Measurements from ENCODE around the gene CELSR1. TPM values are rescaled to one million over a fixed set of nuclear protein-coding genes. Genes with fewer than 3 reads are reported as not detected.
A peak's percentile ranks its signal among the peaks of the same experiment; 100 is the strongest.

CELSR1 gene
- total and polyA plus RNA-seq, 2 of the 13 experiments (the other 11 are each of a cell fraction or from before 2014, with no cell fraction given), result 0.78 to 1.8 TPM

DNA sequence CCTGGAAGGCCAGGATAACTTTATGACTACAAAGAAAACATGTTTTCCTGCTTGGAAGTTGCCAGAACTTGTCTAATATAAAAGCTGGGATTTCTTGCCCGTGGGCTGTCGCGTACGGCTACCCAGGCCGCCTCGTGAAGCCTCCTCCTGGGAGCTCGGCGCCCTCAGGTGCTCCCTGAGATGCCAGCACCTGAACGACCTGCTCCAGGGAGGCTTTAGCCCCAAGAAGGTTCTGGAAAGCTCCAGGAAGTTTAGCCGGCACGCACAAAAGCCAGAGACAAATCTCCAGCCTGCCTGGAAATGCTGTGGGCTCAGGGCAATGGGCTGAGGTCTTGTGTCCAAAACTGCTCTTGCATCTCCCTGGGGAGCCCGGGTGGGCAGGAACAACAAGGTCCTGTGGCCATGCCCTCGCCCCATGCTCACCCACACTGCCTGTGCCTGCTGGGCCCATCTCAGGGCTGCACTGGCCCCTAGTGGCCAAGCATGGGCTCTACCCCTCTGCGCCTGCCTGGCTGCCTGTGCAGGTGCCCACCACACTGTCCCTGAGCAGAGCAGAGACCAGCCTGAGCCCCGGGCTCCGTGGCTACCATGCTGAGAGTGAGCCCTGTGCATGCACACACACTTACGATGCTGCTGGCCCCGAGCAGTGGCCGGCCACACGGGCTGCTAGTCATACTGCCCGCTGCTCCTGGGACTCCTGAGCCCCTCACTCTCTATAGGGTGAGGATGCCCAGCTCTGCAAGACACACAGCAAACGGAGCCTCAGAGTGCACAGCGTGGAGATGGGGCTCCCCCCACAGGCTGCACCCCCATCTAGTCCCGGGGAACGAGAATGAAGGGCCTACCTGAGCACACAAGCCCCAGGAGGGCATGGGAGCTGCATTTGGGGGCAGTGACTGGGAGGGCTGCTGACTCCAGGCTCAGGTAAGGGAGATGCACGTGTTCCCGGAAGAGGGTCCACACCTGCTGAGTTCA lies 4.9 kb upstream of the CELSR1 start (continued):
- TF ChIP-seq JUND (CRISPR knock-in tag; IDR thresholded peaks at IDR 0.05) (0 out of 2 replicates have a peak, but pooled peaks have one; percentile 27), ZNF782 (CRISPR knock-in tag; IDR thresholded peaks at IDR 0.05; ENCODE audit: borderline replicate concordance) (no peak), PITX1 (CRISPR knock-in tag; IDR thresholded peaks at IDR 0.05) (no peak), ZNF713 (CRISPR knock-in tag; IDR thresholded peaks at IDR 0.05) (no peak), NR2F1 (CRISPR knock-in tag; IDR thresholded peaks at IDR 0.05) (no peak), ZNF598 (CRISPR knock-in tag; IDR thresholded peaks at IDR 0.05; ENCODE audit: borderline replicate concordance) (no peak; the same call in 1 of the 2 replicates), GABPB1 (CRISPR knock-in tag; IDR thresholded peaks at IDR 0.05) (peak; percentile 49; the same call in 1 of the 2 replicates), HNRNPL (IDR thresholded peaks at IDR 0.05; ENCODE audit: low read depth, low read length) (peak; percentile 98), ZKSCAN1 (IDR thresholded peaks at IDR 0.05; ENCODE audit: low read length) (no peak), ZNF10 (CRISPR knock-in tag; IDR thresholded peaks at IDR 0.05; ENCODE audit: borderline replicate concordance, low read depth) (no peak)
- TF ChIP-seq, protein P1, sequence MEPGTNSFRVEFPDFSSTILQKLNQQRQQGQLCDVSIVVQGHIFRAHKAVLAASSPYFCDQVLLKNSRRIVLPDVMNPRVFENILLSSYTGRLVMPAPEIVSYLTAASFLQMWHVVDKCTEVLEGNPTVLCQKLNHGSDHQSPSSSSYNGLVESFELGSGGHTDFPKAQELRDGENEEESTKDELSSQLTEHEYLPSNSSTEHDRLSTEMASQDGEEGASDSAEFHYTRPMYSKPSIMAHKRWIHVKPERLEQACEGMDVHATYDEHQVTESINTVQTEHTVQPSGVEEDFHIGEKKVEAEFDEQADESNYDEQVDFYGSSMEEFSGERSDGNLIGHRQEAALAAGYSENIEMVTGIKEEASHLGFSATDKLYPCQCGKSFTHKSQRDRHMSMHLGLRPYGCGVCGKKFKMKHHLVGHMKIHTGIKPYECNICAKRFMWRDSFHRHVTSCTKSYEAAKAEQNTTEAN (CRISPR knock-in tag; conservative IDR thresholded peaks at IDR 0.05), result no peak
- TF ChIP-seq, protein P2, sequence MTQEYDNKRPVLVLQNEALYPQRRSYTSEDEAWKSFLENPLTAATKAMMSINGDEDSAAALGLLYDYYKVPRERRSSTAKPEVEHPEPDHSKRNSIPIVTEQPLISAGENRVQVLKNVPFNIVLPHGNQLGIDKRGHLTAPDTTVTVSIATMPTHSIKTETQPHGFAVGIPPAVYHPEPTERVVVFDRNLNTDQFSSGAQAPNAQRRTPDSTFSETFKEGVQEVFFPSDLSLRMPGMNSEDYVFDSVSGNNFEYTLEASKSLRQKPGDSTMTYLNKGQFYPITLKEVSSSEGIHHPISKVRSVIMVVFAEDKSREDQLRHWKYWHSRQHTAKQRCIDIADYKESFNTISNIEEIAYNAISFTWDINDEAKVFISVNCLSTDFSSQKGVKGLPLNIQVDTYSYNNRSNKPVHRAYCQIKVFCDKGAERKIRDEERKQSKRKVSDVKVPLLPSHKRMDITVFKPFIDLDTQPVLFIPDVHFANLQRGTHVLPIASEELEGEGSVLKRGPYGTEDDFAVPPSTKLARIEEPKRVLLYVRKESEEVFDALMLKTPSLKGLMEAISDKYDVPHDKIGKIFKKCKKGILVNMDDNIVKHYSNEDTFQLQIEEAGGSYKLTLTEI (CRISPR knock-in tag; conservative IDR thresholded peaks at IDR 0.05), result no peak
- TF ChIP-seq, protein P3, sequence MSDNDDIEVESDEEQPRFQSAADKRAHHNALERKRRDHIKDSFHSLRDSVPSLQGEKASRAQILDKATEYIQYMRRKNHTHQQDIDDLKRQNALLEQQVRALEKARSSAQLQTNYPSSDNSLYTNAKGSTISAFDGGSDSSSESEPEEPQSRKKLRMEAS (IDR thresholded peaks at IDR 0.05), result peak; percentile 32; the same call in 1 of the 2 replicates
- TF ChIP-seq, protein P4, sequence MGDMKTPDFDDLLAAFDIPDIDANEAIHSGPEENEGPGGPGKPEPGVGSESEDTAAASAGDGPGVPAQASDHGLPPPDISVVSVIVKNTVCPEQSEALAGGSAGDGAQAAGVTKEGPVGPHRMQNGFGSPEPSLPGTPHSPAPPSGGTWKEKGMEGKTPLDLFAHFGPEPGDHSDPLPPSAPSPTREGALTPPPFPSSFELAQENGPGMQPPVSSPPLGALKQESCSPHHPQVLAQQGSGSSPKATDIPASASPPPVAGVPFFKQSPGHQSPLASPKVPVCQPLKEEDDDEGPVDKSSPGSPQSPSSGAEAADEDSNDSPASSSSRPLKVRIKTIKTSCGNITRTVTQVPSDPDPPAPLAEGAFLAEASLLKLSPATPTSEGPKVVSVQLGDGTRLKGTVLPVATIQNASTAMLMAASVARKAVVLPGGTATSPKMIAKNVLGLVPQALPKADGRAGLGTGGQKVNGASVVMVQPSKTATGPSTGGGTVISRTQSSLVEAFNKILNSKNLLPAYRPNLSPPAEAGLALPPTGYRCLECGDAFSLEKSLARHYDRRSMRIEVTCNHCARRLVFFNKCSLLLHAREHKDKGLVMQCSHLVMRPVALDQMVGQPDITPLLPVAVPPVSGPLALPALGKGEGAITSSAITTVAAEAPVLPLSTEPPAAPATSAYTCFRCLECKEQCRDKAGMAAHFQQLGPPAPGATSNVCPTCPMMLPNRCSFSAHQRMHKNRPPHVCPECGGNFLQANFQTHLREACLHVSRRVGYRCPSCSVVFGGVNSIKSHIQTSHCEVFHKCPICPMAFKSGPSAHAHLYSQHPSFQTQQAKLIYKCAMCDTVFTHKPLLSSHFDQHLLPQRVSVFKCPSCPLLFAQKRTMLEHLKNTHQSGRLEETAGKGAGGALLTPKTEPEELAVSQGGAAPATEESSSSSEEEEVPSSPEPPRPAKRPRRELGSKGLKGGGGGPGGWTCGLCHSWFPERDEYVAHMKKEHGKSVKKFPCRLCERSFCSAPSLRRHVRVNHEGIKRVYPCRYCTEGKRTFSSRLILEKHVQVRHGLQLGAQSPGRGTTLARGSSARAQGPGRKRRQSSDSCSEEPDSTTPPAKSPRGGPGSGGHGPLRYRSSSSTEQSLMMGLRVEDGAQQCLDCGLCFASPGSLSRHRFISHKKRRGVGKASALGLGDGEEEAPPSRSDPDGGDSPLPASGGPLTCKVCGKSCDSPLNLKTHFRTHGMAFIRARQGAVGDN (CRISPR knock-in tag; IDR thresholded peaks at IDR 0.05), result peak; percentile 74
- TF ChIP-seq, protein P5, sequence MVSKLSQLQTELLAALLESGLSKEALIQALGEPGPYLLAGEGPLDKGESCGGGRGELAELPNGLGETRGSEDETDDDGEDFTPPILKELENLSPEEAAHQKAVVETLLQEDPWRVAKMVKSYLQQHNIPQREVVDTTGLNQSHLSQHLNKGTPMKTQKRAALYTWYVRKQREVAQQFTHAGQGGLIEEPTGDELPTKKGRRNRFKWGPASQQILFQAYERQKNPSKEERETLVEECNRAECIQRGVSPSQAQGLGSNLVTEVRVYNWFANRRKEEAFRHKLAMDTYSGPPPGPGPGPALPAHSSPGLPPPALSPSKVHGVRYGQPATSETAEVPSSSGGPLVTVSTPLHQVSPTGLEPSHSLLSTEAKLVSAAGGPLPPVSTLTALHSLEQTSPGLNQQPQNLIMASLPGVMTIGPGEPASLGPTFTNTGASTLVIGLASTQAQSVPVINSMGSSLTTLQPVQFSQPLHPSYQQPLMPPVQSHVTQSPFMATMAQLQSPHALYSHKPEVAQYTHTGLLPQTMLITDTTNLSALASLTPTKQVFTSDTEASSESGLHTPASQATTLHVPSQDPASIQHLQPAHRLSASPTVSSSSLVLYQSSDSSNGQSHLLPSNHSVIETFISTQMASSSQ (IDR thresholded peaks at IDR 0.05; ENCODE audit: low read depth), result no peak
- TF ChIP-seq, protein P5 (CRISPR knock-in tag; IDR thresholded peaks at IDR 0.05; ENCODE audit: borderline replicate concordance), result no peak
